HepG2 (cell line): ENCODE results near the gene LRRC45. TPM values are rescaled to one million over a fixed set of nuclear protein-coding genes. Genes with fewer than 3 reads are reported as not detected.

Experiments used
- ATAC-seq: fragments of 200-7000 bp; cut with Tn5 transposase; 3 replicates; pipeline ENCODE4 v1.9.1; 2020; ENCODE audit warnings: mild to moderate bottlenecking, moderate library complexity
- BruUV-seq: library from RNA; stranded (reverse); fragments of 400-500 nt; replicated peaks from 2 replicates; lab custom pipeline; 2021; lab: Mats Ljungman, UMichigan
- CTCF ChIA-PET: fragments of 300-600 bp; formaldehyde crosslinking; extraction: SDS; loops from one replicate; lab custom pipeline; 2021; ENCODE audit warnings: low total read pairs, inconsistent platforms, low intra/inter-chr PET ratio; lab: Yijun Ruan, JAX
- POLR2A ChIA-PET: fragments of 350-600 bp; sonication (Branson Sonifier 250); formaldehyde crosslinking; loops from one replicate; lab custom pipeline; 2020; ENCODE audit warnings: antibody characterized with exemption, inconsistent platforms; lab: Yijun Ruan, JAX
- DNase-seq: peaks from one replicate; pipeline ENCODE4 v3.0.0-alpha.2; 2015; ENCODE audit warnings: low spot score
- FAIRE-seq: peaks from 3 replicates; lab custom pipeline; 2011; peaks lifted over from hg19 to GRCh38; lab: Jason Lieb, UNC
- H2AFZ ChIP-seq: one replicate; pipeline ENCODE4 v1.6.1; 2011; ENCODE audit warnings: low read length, inconsistent platforms
- H3K27ac ChIP-seq: fragments of 300-600 bp; 3 replicates; pipeline ENCODE4 v1.8.0; 2011; ENCODE audit warnings: mixed run types, mild to moderate bottlenecking, mixed read lengths, low read length, inconsistent platforms; ENCODE audit not compliant: insufficient read depth; ENCODE audit errors: extremely low read length
- H3K27me3 ChIP-seq, 2 experiments: fragments of 200-600 bp in 1 of 2; 2 replicates in 1 of 2; 3 replicates in 1 of 2; pipeline versions ENCODE4 v1.6.0 to v1.8.0; 2011; ENCODE audit warnings: low read length in 2 of 2, mild to moderate bottlenecking in 2 of 2, moderate library complexity in 2 of 2, inconsistent platforms in 1 of 2; ENCODE audit not compliant: insufficient read depth in 2 of 2, control insufficient read depth in 1 of 2
- H3K36me3 ChIP-seq, 2 experiments: fragments of 200-600 bp in 1 of 2; replicated peaks in 1 of 2; 2 replicates in 1 of 2; 3 replicates in 1 of 2; pipeline versions ENCODE4 v1.5.1 to v1.8.0; 2011; ENCODE audit warnings: low read length in 2 of 2, inconsistent platforms in 1 of 2; ENCODE audit not compliant: insufficient read depth in 2 of 2, control insufficient read depth in 1 of 2
- H3K4me1 ChIP-seq: 2 replicates; pipeline ENCODE4 v1.5.1; 2012; ENCODE audit warnings: low read length, inconsistent platforms; ENCODE audit not compliant: insufficient read depth
- H3K4me2 ChIP-seq: 2 replicates; pipeline ENCODE4 v1.6.0; 2011; ENCODE audit warnings: low read depth, low read length, inconsistent platforms
- H3K4me3 ChIP-seq, 3 experiments: fragments of 200-600 bp in 1 of 3; sonication (generic), shearing (Covaris generic) in 1 of 3; replicated peaks in 1 of 3; 2 replicates each; pipeline ENCODE4 v1.5.1; 2011 to 2016; ENCODE audit warnings: low read length in 3 of 3, inconsistent platforms in 2 of 3, low read depth in 2 of 3, mild to moderate bottlenecking in 2 of 3, control low read depth in 1 of 3, mixed read lengths in 1 of 3; ENCODE audit not compliant: insufficient read depth in 1 of 3
- H3K79me2 ChIP-seq: one replicate; pipeline ENCODE4 v1.6.1; 2011; ENCODE audit warnings: low read length, inconsistent platforms; ENCODE audit not compliant: insufficient read depth
- H3K9ac ChIP-seq: 2 replicates; pipeline ENCODE4 v1.6.0; 2011; ENCODE audit warnings: mild to moderate bottlenecking, low read depth, low read length, inconsistent platforms; ENCODE audit not compliant: insufficient read depth
- H3K9me3 ChIP-seq: 2 replicates; pipeline ENCODE4 v1.5.1; 2012; ENCODE audit warnings: mild to moderate bottlenecking, low read length
- H4K20me1 ChIP-seq: 2 replicates; pipeline ENCODE4 v1.6.0; 2011; ENCODE audit warnings: inconsistent platforms, mild to moderate bottlenecking, low read length, moderate library complexity; ENCODE audit not compliant: insufficient read depth
- BORCS8-MEF2B ChIP-seq: sonication (generic); formaldehyde crosslinking; IDR thresholded peaks from 2 replicates; pipeline ENCODE4 v1.8.0; 2022; ENCODE audit warnings: mild to moderate bottlenecking, missing genetic modification reagents
- HNRNPLL ChIP-seq: fragments of 200-400 bp; formaldehyde crosslinking; IDR thresholded peaks from 2 replicates; pipeline ENCODE4 v1.6.1; 2017; ENCODE audit warnings: mild to moderate bottlenecking, low read depth, low read length; ENCODE audit not compliant: poor library complexity, severe bottlenecking
- PHF21A ChIP-seq: sonication (generic); formaldehyde crosslinking; IDR thresholded peaks from 2 replicates; pipeline ENCODE4 v1.5.0; 2020; ENCODE audit warnings: mild to moderate bottlenecking, missing genetic modification reagents
- POLR2G ChIP-seq: fragments of 200-400 bp; formaldehyde crosslinking; IDR thresholded peaks from 2 replicates; pipeline ENCODE4 v1.6.1; 2018; ENCODE audit warnings: mild to moderate bottlenecking, low read depth, low read length, moderate library complexity
- SRSF4 ChIP-seq: fragments of 200-400 bp; formaldehyde crosslinking; IDR thresholded peaks from one replicate; pipeline ENCODE4 v1.6.1; 2018; ENCODE audit warnings: mild to moderate bottlenecking, low read depth, low read length, moderate library complexity; ENCODE audit not compliant: poor library complexity, severe bottlenecking
- TCF7L2 ChIP-seq: IDR thresholded peaks from 2 replicates; pipeline ENCODE4 v1.6.1; 2011; ENCODE audit warnings: mild to moderate bottlenecking, low read depth, low read length, moderate library complexity
- ZBTB7B ChIP-seq: sonication (generic); formaldehyde crosslinking; IDR thresholded peaks from 2 replicates; pipeline ENCODE4 v1.4.0; 2020; ENCODE audit warnings: missing genetic modification reagents
- ZKSCAN1 ChIP-seq: fragments of 150-350 bp; IDR thresholded peaks from 2 replicates; pipeline ENCODE4 v1.6.1; 2014; ENCODE audit warnings: low read length
- ZSCAN30 ChIP-seq: sonication (generic); formaldehyde crosslinking; IDR thresholded peaks from 2 replicates; pipeline ENCODE4 v1.5.0; 2020; ENCODE audit warnings: mild to moderate bottlenecking, missing genetic modification reagents
- ZZZ3 ChIP-seq: sonication (generic); formaldehyde crosslinking; IDR thresholded peaks from 2 replicates; pipeline ENCODE4 v1.4.0; 2020; ENCODE audit warnings: missing genetic modification reagents, mild to moderate bottlenecking, borderline replicate concordance
- WGBS: methylation state at CpG from one replicate; pipeline ENCODE4 v1.1.6; 2017; ENCODE audit warnings: low lambda C conversion rate; 5-methylcytosine and 5-hydroxymethylcytosine counted together
- in situ Hi-C: cut with HindIII; loops from 2 replicates; pipeline ENCODE4 v1.10.0; 2017; ENCODE audit warnings: low pct_unique_long_range_greater_than_20kb; ENCODE audit not compliant: extremely low pct_ligation_motif_present
- intact Hi-C: fragments of 100-400 bp; cut with micrococcal nuclease; formaldehyde crosslinking; loops from one replicate; pipeline ENCODE4 v1.10.0; 2022; ENCODE audit not compliant: unreplicated experiment
- polyA plus RNA-seq, 8 experiments: library from polyadenylated mRNA; depleted of rRNA in 3 of 8; stranded (reverse) in 7 of 8; unstranded in 1 of 8; fragments of >200 nt; fragmentation: Illumina TruSeq in 4 of 8; extraction: Trizol in 4 of 8; gene quantifications; 2 replicates each; pipeline versions ENCODE4 v1.2.1 to v1.2.3, GENCODE V29; 2011 to 2016; ENCODE audit warnings: low read depth in 4 of 8, missing spikeins in 1 of 8, mixed read lengths in 1 of 8; ENCODE audit not compliant: insufficient read depth in 1 of 8
- total RNA-seq, 5 experiments: library from RNA; depleted of rRNA; stranded (reverse); fragments of >200 nt; fragmentation: Illumina TruSeq; extraction: Trizol; gene quantifications; 2 replicates each; pipeline ENCODE4 v1.2.3, GENCODE V29; 2016; ENCODE audit warnings: low read depth in 1 of 5
- TF ChIP-seq, protein P1 (sequence below): sonication (generic); formaldehyde crosslinking; IDR thresholded peaks from 2 replicates; pipeline ENCODE4 v1.9.0; 2022; ENCODE audit warnings: low read depth, missing genetic modification reagents
- TF ChIP-seq, protein P2 (sequence below): IDR thresholded peaks from 2 replicates; pipeline ENCODE4 v1.6.1; 2016; ENCODE audit warnings: mild to moderate bottlenecking, missing biosample characterization, missing genetic modification reagents
- TF ChIP-seq, protein P3 (sequence below): sonication (generic); formaldehyde crosslinking; IDR thresholded peaks from 2 replicates; pipeline ENCODE4 v1.9.0; 2021; ENCODE audit warnings: missing genetic modification reagents, borderline replicate concordance
- TF ChIP-seq, protein P4 (sequence below): sonication (generic); formaldehyde crosslinking; IDR thresholded peaks from 2 replicates; pipeline ENCODE4 v1.4.0; 2020; ENCODE audit warnings: missing genetic modification reagents
- TF ChIP-seq, protein P5 (sequence below): sonication (generic); formaldehyde crosslinking; IDR thresholded peaks from 2 replicates; pipeline ENCODE4 v1.4.0; 2020; ENCODE audit warnings: missing genetic modification reagents, borderline replicate concordance

The LRRC45 gene
- total and polyA plus RNA-seq, 2 of the 13 experiments (the other 11 are each of a cell fraction or from before 2014, with no cell fraction given), result 11.6 to 48.1 TPM

DNA sequence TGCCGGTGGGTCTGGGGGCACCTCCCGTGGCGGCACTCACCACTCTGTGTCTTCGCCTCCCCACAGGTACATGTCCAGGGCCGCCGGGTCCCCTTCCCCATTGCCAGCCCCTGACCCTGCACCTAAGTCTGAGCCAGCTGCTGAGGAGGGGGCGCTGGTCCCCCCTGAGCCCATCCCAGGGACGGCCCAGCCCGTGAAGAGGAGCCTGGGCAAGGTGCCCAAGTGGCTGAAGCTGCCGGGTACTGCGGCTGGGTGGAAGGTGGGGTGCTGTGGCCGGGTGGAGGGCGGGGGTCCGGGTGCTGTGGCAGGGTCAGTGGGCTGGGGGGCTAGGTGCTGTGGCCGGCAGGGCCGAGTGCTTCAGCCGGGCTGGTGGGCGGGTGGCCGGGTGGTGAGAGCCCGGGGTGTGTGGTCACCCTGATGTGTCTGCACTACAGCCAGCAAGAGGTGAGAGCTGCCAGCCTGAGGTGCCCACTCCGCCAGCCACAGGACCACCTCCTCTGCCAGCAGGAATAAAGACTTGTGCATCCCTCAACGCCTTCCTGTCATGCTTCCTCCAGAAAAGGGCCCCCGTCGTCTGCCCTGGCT, 6.1 kb upstream of the LRRC45 start (continued):
- TF ChIP-seq ZKSCAN1 (no peak), ZBTB7B (no peak), PHF21A (CRISPR knock-in tag) (no peak)
- TF ChIP-seq, protein P1, sequence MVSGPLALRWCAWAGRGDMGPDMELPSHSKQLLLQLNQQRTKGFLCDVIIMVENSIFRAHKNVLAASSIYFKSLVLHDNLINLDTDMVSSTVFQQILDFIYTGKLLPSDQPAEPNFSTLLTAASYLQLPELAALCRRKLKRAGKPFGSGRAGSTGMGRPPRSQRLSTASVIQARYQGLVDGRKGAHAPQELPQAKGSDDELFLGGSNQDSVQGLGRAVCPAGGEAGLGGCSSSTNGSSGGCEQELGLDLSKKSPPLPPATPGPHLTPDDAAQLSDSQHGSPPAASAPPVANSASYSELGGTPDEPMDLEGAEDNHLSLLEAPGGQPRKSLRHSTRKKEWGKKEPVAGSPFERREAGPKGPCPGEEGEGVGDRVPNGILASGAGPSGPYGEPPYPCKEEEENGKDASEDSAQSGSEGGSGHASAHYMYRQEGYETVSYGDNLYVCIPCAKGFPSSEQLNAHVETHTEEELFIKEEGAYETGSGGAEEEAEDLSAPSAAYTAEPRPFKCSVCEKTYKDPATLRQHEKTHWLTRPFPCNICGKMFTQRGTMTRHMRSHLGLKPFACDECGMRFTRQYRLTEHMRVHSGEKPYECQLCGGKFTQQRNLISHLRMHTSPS, result no peak

DNA sequence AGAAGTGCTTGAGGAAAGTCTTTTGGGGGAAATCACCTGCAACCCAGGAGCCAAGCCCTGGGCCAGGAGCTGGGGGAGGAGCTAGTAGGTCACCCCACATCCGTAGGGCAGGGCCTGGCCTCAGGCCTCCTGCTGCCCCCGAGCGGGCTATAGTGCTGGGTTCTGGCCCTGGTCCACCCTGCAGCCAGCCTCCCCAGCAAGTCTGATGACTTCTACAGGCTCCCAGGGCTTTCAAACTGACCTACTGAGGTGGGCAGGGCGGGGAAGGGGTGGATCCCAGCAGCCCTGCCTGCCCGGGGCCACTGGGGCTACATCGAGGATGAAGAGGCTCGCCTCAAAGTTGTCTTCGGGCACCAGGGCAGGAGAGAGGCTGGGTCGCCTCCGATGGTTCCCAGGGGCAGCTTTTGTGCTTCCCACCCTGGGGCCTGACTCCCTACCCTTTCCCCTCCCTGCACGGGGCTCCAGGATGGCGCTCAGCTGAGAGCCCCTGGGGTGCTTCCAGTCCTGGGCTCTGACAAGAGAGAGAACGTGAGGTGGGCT, 5.4 kb upstream of the LRRC45 start:
- peaks cover 15 to 18% of the 10 kb centered on the region in 2 experiments for H3K36me3 ChIP-seq
- H3K27ac ChIP-seq, result peak overlapping the region; percentile 68
- BruUV-seq, result no TSS peak
- no peaks in the 10 kb centered on the region; a peak in 1 of 5 replicates for H3K27me3 ChIP-seq
- CTCF ChIA-PET, result interaction anchor here (6.8 kb wide), 1 partner anchor 57 kb away, joined by 181 read pairs; the partner anchor contains the start of gene NOTUM
- no peaks in the 10 kb centered on the region; the same call in 1 of the 2 replicates for H4K20me1 ChIP-seq
- no peak overlapping the region for H3K4me2 ChIP-seq
- no peak overlapping the region for H2AFZ ChIP-seq
- no peak for DNase-seq
- in situ Hi-C loops (no loop called here), intact Hi-C loops (no loop called here)
- H3K4me3 ChIP-seq, result no peak overlapping the region
- no peak for FAIRE-seq
- no peaks in the 10 kb centered on the region for H3K9me3 ChIP-seq
- H3K79me2 ChIP-seq, result peaks cover 27% of the 10 kb centered on the region
- POLR2A ChIA-PET, result interaction anchor here (1.3 to 14.1 kb wide), 4 partner anchors 20 to 74 kb away, joined by 3 to 470 read pairs (median 11); partner anchors contain the start of gene NOTUM
- ATAC-seq, result no peak
- WGBS, result 90% methylated on average over 8 of the region's 13 CpGs
- H3K9ac ChIP-seq, result no peak overlapping the region
- H3K4me1 ChIP-seq, result peaks cover 93% of the 10 kb centered on the region
- TF ChIP-seq ZSCAN30 (CRISPR knock-in tag) (no peak), POLR2G (peak; percentile 15; the same call in 1 of the 2 replicates), TCF7L2 (no peak), ZZZ3 (no peak), BORCS8-MEF2B (0 out of 2 replicates have a peak, but pooled peaks have one; percentile 9), HNRNPLL (no peak), SRSF4 (peak; percentile 41)
- TF ChIP-seq, protein P2, sequence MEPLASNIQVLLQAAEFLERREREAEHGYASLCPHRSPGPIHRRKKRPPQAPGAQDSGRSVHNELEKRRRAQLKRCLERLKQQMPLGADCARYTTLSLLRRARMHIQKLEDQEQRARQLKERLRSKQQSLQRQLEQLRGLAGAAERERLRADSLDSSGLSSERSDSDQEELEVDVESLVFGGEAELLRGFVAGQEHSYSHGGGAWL (CRISPR knock-in tag), result 0 out of 2 replicates have a peak, but pooled peaks have one; percentile 3
- TF ChIP-seq, protein P3, sequence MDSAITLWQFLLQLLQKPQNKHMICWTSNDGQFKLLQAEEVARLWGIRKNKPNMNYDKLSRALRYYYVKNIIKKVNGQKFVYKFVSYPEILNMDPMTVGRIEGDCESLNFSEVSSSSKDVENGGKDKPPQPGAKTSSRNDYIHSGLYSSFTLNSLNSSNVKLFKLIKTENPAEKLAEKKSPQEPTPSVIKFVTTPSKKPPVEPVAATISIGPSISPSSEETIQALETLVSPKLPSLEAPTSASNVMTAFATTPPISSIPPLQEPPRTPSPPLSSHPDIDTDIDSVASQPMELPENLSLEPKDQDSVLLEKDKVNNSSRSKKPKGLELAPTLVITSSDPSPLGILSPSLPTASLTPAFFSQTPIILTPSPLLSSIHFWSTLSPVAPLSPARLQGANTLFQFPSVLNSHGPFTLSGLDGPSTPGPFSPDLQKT (CRISPR knock-in tag), result no peak
- TF ChIP-seq, protein P4, sequence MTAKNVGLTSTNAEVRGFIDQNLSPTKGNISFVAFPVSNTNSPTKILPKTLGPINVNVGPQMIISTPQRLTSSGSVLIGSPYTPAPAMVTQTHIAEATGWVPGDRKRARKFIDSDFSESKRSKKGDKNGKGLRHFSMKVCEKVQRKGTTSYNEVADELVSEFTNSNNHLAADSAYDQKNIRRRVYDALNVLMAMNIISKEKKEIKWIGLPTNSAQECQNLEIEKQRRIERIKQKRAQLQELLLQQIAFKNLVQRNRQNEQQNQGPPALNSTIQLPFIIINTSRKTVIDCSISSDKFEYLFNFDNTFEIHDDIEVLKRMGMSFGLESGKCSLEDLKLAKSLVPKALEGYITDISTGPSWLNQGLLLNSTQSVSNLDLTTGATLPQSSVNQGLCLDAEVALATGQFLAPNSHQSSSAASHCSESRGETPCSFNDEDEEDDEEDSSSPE (CRISPR knock-in tag), result no peak
- TF ChIP-seq, protein P5, sequence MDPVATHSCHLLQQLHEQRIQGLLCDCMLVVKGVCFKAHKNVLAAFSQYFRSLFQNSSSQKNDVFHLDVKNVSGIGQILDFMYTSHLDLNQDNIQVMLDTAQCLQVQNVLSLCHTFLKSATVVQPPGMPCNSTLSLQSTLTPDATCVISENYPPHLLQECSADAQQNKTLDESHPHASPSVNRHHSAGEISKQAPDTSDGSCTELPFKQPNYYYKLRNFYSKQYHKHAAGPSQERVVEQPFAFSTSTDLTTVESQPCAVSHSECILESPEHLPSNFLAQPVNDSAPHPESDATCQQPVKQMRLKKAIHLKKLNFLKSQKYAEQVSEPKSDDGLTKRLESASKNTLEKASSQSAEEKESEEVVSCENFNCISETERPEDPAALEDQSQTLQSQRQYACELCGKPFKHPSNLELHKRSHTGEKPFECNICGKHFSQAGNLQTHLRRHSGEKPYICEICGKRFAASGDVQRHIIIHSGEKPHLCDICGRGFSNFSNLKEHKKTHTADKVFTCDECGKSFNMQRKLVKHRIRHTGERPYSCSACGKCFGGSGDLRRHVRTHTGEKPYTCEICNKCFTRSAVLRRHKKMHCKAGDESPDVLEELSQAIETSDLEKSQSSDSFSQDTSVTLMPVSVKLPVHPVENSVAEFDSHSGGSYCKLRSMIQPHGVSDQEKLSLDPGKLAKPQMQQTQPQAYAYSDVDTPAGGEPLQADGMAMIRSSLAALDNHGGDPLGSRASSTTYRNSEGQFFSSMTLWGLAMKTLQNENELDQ (CRISPR knock-in tag), result no peak
